ENCODE results near the gene TBX4. TPM values are rescaled to one million over a fixed set of nuclear protein-coding genes. Genes with fewer than 3 reads are reported as not detected.
"Not testable (repeated sequence)": the region's sequence is repeated elsewhere in the genome, so short reads cannot be mapped to it uniquely, and the experiment has no call there.

Gene TBX4
- total RNA-seq, 3 donors from 2014 or later: 0.80 TPM; not detected in 2

DNA sequence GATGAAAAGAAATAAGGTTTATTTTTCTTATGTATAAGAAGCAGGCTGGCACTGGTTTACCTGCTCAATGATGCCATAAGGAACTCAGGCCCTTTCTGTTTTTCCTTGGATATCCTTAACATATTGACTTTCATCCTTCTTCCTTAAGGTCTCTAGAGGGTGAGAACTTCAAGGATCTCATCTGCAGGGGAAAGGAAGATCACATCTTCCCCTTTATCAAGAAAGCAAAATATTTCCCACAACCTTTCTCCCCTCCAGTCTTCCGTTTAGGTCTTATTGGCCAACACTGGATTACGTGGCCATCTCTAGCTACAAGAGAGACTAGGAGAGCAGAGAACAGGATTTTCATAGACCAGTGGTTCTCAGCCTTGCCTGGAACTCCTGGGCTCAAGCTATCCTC lies 4.2 kb upstream of the TBX4 start:
- no peaks in the 10 kb centered on the region for H3K36me3 ChIP-seq
- H3K4me3 ChIP-seq: no peak overlapping the region
- no peak for DNase-seq (ENCODE audit: low spot score in 2 of 2)
- no peak overlapping the region for H3K27ac ChIP-seq
- H3K27me3 ChIP-seq: peaks cover 9 to 27% of the 10 kb centered on the region in 2 donors
- no peaks in the 10 kb centered on the region for H3K9me3 ChIP-seq
- intact Hi-C loops (cut with DNase I; ENCODE audit: low total_unique reads): loop anchor here (10.0 kb wide), 1 partner anchor 1907 kb away; no protein-coding TSS in a partner anchor
- peaks cover 0 to 5% of the 10 kb centered on the region in 2 donors for H3K4me1 ChIP-seq
- TF ChIP-seq POLR2AphosphoS5 (IDR thresholded peaks at IDR 0.05) (no peak), POLR2A (IDR thresholded peaks at IDR 0.05) (no peak)
- TF ChIP-seq, protein P1, sequence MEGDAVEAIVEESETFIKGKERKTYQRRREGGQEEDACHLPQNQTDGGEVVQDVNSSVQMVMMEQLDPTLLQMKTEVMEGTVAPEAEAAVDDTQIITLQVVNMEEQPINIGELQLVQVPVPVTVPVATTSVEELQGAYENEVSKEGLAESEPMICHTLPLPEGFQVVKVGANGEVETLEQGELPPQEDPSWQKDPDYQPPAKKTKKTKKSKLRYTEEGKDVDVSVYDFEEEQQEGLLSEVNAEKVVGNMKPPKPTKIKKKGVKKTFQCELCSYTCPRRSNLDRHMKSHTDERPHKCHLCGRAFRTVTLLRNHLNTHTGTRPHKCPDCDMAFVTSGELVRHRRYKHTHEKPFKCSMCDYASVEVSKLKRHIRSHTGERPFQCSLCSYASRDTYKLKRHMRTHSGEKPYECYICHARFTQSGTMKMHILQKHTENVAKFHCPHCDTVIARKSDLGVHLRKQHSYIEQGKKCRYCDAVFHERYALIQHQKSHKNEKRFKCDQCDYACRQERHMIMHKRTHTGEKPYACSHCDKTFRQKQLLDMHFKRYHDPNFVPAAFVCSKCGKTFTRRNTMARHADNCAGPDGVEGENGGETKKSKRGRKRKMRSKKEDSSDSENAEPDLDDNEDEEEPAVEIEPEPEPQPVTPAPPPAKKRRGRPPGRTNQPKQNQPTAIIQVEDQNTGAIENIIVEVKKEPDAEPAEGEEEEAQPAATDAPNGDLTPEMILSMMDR (IDR thresholded peaks at IDR 0.05): no peak

DNA sequence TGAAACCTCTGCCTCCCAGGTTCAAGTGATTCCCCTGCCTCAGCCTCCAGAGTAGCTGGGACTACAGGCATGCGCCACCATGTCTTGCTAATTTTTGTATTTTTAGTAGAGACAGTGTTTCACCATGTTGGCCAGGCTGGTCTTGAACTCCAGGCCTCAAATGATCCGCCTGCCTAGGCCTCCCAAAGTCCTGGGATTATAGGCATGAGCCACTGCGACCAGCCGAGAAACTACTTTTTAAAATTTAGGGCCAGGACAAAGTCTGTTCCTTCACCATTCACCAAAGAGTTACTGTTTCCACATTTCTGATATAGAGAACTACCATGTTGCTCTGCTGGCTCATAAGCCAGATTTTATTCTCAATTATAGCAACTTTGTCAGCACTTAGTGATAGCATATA lies 3.1 kb upstream of the TBX4 start:
- peaks cover 9 to 35% of the 10 kb centered on the region in 2 donors for H3K27me3 ChIP-seq
- not testable (repeated sequence) for H3K4me3 ChIP-seq; H3K9me3 ChIP-seq; H3K4me1 ChIP-seq; DNase-seq (ENCODE audit: low spot score in 2 of 2); H3K36me3 ChIP-seq; H3K27ac ChIP-seq
- intact Hi-C loops (cut with DNase I; ENCODE audit: low total_unique reads): loop anchor here (10.0 kb wide), 1 partner anchor 1906 kb away; no protein-coding TSS in a partner anchor

DNA sequence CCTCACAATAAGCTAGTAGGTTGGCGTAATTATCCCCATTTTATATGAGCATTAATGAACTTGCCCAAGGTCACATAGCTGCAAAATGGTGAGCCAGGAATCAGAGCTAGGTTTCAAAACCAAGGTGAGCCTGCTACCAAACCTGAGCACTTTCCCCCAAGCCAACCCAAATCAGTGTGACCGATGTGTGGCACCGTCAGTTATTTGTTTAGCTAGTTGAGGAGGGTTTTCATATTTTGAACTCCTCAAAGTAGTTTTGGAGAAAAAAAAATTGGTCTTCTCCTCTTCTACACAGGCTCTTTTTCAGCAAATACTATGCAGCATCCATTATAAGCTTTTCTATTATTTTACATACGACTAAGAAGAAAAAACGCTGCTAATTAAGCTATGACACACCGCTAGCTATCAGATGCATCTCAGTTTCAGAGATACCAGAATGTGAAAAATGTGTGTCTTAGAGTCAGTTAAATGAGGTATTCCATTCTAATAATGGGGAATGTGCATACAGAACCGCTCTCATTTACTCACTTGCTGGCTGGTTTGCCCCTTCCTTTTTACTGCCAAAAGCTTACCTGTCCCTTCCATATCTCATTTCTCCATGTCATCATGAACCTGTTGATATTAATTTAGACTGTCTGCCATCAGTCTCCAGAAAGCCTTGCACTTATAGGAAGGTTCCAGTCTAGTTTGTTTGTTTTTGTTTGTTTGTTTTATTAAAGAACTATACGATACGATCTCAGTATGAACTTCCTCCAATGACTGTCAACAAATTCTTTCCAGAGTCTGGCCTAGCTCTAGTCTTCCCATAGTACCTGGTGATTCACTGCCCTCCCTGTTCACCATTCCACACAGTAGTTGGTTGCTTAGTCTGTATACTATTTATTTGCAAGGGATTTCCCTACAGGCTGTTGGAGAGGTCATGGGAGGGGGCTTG lies 2.2 kb upstream of the TBX4 start:
- no peak for DNase-seq (ENCODE audit: low spot score in 2 of 2)
- H3K9me3 ChIP-seq: peaks cover 0 to 7% of the 10 kb centered on the region in 2 donors
- peaks cover 9 to 43% of the 10 kb centered on the region in 2 donors for H3K27me3 ChIP-seq
- H3K4me3 ChIP-seq: no peak overlapping the region
- TF ChIP-seq POLR2A (IDR thresholded peaks at IDR 0.05) (no peak), POLR2AphosphoS5 (IDR thresholded peaks at IDR 0.05) (no peak)
- TF ChIP-seq, protein P1 (IDR thresholded peaks at IDR 0.05): no peak
- intact Hi-C loops (cut with DNase I; ENCODE audit: low total_unique reads): loop anchor here (10.0 kb wide), 1 partner anchor 1905 kb away; no protein-coding TSS in a partner anchor
- H3K4me1 ChIP-seq: peaks cover 0 to 5% of the 10 kb centered on the region in 2 donors
- no peaks in the 10 kb centered on the region for H3K36me3 ChIP-seq
- no peak overlapping the region for H3K27ac ChIP-seq

DNA sequence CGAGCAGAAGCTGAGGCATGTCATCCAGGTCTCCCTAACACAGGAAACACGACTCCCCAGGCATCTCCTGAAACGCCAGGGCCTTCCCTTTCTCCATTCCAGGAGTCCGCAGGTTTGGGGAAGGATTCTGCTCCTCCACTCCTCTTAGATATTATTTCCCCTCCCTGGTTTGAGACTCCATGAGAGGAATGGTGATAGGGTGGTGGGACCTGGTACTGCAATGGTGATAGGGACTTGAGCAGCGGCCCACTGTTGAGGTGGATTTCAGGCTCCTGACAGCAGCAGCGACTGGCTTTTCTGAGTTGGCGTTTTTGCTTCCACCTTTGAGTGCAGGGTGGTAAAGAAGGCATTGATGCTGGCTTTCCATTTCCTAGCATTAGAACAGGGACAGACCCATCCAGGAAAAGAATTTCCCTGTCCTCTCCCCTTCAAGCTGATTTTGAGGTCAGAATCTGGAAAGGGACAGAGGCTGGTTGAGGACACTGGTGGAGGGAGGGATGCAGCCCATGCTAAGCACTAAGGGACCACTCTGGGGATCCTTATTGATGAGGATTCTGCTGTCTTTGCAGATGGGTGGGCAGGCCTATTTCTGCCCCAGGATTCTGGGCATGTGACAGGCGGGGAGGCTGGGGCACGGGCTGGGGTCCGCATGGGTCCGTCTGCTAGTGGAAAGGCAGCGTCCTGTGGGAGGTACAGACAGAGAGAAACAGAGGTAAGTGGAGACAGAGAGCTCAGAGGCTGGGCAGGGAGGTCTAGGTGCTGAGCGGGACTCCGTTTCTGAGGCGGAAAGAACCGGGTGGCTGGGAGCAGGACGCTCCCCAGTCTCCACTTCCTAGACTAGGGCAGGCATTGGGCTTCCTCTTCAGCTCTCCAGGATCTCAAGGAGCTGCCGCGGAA lies 1.3 kb upstream of the TBX4 start:
- peak overlapping the region in 2 of 3 donors; percentile 32 to 60 for H3K4me3 ChIP-seq
- peaks cover 0 to 7% of the 10 kb centered on the region in 2 donors for H3K9me3 ChIP-seq
- H3K4me1 ChIP-seq: peaks cover 0 to 5% of the 10 kb centered on the region in 2 donors
- no peaks in the 10 kb centered on the region for H3K36me3 ChIP-seq
- peaks cover 9 to 52% of the 10 kb centered on the region in 2 donors for H3K27me3 ChIP-seq
- intact Hi-C loops (cut with DNase I; ENCODE audit: low total_unique reads): no loop called here
- H3K27ac ChIP-seq: no peak overlapping the region
- TF ChIP-seq, protein P1 (IDR thresholded peaks at IDR 0.05): no peak
- no peak for TF ChIP-seq POLR2A (IDR thresholded peaks at IDR 0.05)
- no peak for TF ChIP-seq POLR2AphosphoS5 (IDR thresholded peaks at IDR 0.05)
- no peak for DNase-seq (ENCODE audit: low spot score in 2 of 2)

DNA sequence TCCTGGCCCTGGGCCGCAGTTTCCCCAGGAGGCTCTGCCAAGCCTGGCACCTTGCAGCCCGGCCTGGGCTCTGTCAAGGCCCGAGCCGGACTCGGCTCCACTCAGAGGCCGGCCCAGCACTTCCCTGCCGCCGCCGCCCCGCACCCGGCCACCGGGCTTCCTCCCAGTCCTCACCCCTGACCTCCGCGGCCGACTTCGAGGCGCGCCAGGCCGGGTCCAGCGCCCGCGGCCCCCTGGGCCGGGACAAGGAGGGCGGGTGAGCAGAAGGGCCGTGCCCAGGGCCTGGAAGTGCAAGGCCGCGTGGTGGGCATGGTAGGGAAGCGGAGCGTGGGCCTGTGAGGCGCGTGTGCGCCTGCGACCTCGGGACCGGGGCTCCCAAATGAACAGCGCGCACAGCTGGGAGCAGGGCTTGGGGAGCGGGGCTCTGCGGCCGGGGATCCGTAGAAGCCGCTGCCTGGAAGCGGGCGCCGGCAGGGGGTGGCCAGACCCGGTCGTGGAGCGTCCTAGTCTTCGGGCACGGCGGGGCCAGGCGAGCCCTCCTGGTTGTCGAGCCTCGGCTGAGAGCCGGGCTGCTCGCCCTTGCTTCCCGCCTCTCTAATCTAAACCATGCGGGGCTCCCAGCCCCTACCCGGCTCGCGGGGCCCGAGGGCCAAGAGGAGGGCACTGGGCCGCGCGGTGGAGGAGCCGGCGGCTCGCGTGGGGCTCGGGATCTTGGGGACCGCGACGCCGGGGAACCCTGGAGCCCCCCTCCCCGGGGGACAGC lies 503 bp upstream of the TBX4 start:
- Histone ChIP-seq H3K4me1 (peaks cover 0 to 5% of the 10 kb centered on the region in 2 donors), H3K27me3 (peaks cover 9 to 61% of the 10 kb centered on the region in 2 donors), H3K4me3 (peak overlapping the region; percentile 31 to 60 (median 32)), H3K36me3 (no peaks in the 10 kb centered on the region), H3K9me3 (peaks cover 0 to 7% of the 10 kb centered on the region in 2 donors), H3K27ac (no peak overlapping the region)
- DNase-seq (ENCODE audit: low spot score in 2 of 2): no peak
- TF ChIP-seq POLR2A (IDR thresholded peaks at IDR 0.05): no peak
- no peak for TF ChIP-seq POLR2AphosphoS5 (IDR thresholded peaks at IDR 0.05)
- TF ChIP-seq, protein P1 (IDR thresholded peaks at IDR 0.05): no peak
- intact Hi-C loops (cut with DNase I; ENCODE audit: low total_unique reads): no loop called here

All from breast epithelium (tissue), 4 donors.